HEK293T (cell line): ENCODE measurements around the gene CUX1.

Experiments
- CTCF ChIA-PET: fragments of 350-600 bp; formaldehyde crosslinking; extraction: SDS; loops from one replicate; lab custom pipeline; 2021; ENCODE audit warnings: antibody characterized with exemption, inconsistent platforms; lab: Yijun Ruan, JAX
- POLR2A ChIA-PET: fragments of 350-600 bp; formaldehyde crosslinking; extraction: SDS; loops from one replicate; lab custom pipeline; 2020; ENCODE audit warnings: antibody characterized with exemption, inconsistent platforms; lab: Yijun Ruan, JAX
- DNase-seq: peaks from one replicate; pipeline ENCODE4 v3.0.0; 2012; ENCODE audit warnings: mixed read lengths; ENCODE audit errors: extremely low spot score
- ARNT ChIP-seq: fragments of 450-650 bp; IDR thresholded peaks from 2 replicates; pipeline ENCODE4 v1.6.1; 2017; ENCODE audit warnings: mild to moderate bottlenecking
- BHLHE40 ChIP-seq: fragments of 450-650 bp; IDR thresholded peaks from 2 replicates; pipeline ENCODE4 v1.6.1; 2016; ENCODE audit warnings: mild to moderate bottlenecking, moderate library complexity, borderline replicate concordance
- CTBP1 ChIP-seq: fragments of 450-650 bp; IDR thresholded peaks from 2 replicates; pipeline ENCODE4 v1.6.1; 2016; ENCODE audit warnings: borderline replicate concordance
- ELF4 ChIP-seq: fragments of 450-650 bp; IDR thresholded peaks from 2 replicates; pipeline ENCODE4 v1.6.1; 2017; ENCODE audit warnings: antibody characterized with exemption
- FOXA1 ChIP-seq: fragments of 450-650 bp; IDR thresholded peaks from 2 replicates; pipeline ENCODE4 v1.6.1; 2016; ENCODE audit warnings: mild to moderate bottlenecking
- FOXK2 ChIP-seq: fragments of 450-650 bp; IDR thresholded peaks from 2 replicates; pipeline ENCODE4 v1.6.1; 2016; ENCODE audit warnings: mild to moderate bottlenecking
- FOXM1 ChIP-seq: fragments of 450-650 bp; IDR thresholded peaks from 2 replicates; pipeline ENCODE4 v1.6.1; 2017; ENCODE audit warnings: mild to moderate bottlenecking, borderline replicate concordance
- HDGF ChIP-seq: fragments of 450-650 bp; IDR thresholded peaks from 2 replicates; pipeline ENCODE4 v1.6.1; 2017; ENCODE audit warnings: antibody characterized with exemption, borderline replicate concordance
- L3MBTL2 ChIP-seq: fragments of 450-650 bp; conservative IDR thresholded peaks from 2 replicates; pipeline ENCODE4 v1.6.1; 2016; ENCODE audit warnings: mild to moderate bottlenecking
- LEF1 ChIP-seq: fragments of 450-650 bp; IDR thresholded peaks from 2 replicates; pipeline ENCODE4 v1.6.1; 2017; ENCODE audit warnings: mild to moderate bottlenecking, borderline replicate concordance
- NFRKB ChIP-seq: fragments of 450-650 bp; IDR thresholded peaks from 2 replicates; pipeline ENCODE4 v1.6.1; 2016; ENCODE audit warnings: mild to moderate bottlenecking, moderate library complexity
- PKNOX1 ChIP-seq: fragments of 450-650 bp; IDR thresholded peaks from 2 replicates; pipeline ENCODE4 v1.6.1; 2016
- SP1 ChIP-seq: fragments of 450-650 bp; IDR thresholded peaks from 2 replicates; pipeline ENCODE4 v1.6.1; 2017
- SUZ12 ChIP-seq: fragments of 450-650 bp; IDR thresholded peaks from 2 replicates; pipeline ENCODE4 v1.6.1; 2016; ENCODE audit warnings: mild to moderate bottlenecking
- TARDBP ChIP-seq: fragments of 450-650 bp; IDR thresholded peaks from 2 replicates; pipeline ENCODE4 v1.6.1; 2016
- ZNF384 ChIP-seq: fragments of 450-650 bp; IDR thresholded peaks from 2 replicates; pipeline ENCODE4 v1.6.1; 2016

The CUX1 gene

DNA sequence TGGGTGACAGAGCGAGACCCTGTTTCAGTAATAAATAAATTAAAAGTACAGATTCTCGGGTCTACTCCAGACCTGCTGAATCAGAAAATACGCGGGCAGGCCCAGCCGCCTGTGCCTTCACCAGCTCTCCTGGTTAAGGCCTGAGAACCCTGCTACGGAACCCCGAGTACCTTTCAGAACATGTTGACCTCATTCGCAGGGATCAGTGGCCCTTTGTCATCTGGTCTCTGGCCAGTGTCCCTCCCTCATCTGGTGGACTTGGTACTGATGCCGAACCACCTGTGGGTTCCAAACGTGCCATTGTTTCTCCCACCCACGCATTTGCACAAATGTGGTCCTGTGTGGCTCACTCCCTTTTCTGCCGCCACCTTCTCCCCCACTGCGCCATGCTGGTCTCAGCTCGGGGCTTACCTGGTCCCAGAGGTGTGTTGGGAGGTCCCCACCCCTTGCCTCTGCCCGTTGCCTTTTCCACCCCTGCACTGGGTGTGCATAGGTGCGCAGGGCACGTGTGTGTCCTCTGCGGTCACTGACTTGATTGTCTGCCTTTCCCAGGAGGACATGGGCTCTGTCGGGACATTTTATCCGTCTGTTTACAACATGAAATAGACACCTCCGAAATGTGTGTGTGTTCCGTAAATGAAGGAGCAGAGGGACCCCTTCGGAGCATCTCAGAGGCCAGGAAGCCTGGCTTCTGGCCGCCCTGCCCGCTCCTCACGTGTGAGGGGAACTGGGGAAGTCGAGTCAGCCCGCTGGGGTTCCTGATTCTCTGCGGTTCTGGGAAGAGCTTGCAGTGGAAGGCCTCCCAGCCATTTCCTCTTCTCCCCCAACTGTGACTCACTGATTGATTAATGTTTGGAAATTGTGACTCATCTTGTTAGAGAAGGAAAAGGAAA lies 135.2 kb downstream of the CUX1 start:
- POLR2A ChIA-PET = interaction anchor here (0.6 kb wide), 1 partner anchor 52 kb away, joined by 3 read pairs; no protein-coding TSS in a partner anchor
- CTCF ChIA-PET = no interaction called here
- no peak for DNase-seq
- TF ChIP-seq FOXK2 = no peak
- no peak for TF ChIP-seq SP1
- no peak for TF ChIP-seq LEF1
- TF ChIP-seq ZNF384 = no peak
- no peak for TF ChIP-seq SUZ12
- no peak for TF ChIP-seq BHLHE40
- no peak for TF ChIP-seq ELF4
- no peak for TF ChIP-seq ARNT
- TF ChIP-seq HDGF = no peak

GRCh38 chr7:101953248-101953819 lies 135.9 kb downstream of the CUX1 start:
- TF ChIP-seq TARDBP (no peak), FOXK2 (no peak), L3MBTL2 (no peak), ARNT (no peak), FOXM1 (no peak), NFRKB (no peak), SP1 (no peak), ZNF384 (no peak), FOXA1 (no peak), SUZ12 (no peak), PKNOX1 (no peak), CTBP1 (no peak)
- ChIA-PET POLR2A (interaction anchor here (0.6 kb wide), 1 partner anchor 52 kb away, joined by 3 read pairs; no protein-coding TSS in a partner anchor), CTCF (no interaction called here)
- no peak for DNase-seq

GRCh38 chr7:101954499-101954898 lies 137.1 kb downstream of the CUX1 start:
- CTCF ChIA-PET = no interaction called here
- DNase-seq = no peak
- POLR2A ChIA-PET = no interaction called here
- TF ChIP-seq L3MBTL2 (no peak), SUZ12 (no peak), ARNT (no peak), SP1 (no peak), TARDBP (no peak), LEF1 (no peak), BHLHE40 (no peak), NFRKB (no peak), CTBP1 (no peak), FOXA1 (no peak), ELF4 (no peak), FOXM1 (no peak), HDGF (no peak), FOXK2 (no peak), ZNF384 (no peak), PKNOX1 (no peak)

- TF ChIP-seq SP1 (no peak), ELF4 (no peak), BHLHE40 (no peak), HDGF (no peak), L3MBTL2 (no peak), FOXM1 (no peak), FOXA1 (no peak), LEF1 (no peak), PKNOX1 (no peak), ZNF384 (no peak), TARDBP (no peak), FOXK2 (no peak), CTBP1 (no peak), ARNT (no peak), NFRKB (no peak), SUZ12 (no peak)
- POLR2A ChIA-PET = no interaction called here
- DNase-seq = no peak
- CTCF ChIA-PET = no interaction called here
Observed at GRCh38 chr7:101956130-101956529, 138.7 kb downstream of the CUX1 start.

DNA sequence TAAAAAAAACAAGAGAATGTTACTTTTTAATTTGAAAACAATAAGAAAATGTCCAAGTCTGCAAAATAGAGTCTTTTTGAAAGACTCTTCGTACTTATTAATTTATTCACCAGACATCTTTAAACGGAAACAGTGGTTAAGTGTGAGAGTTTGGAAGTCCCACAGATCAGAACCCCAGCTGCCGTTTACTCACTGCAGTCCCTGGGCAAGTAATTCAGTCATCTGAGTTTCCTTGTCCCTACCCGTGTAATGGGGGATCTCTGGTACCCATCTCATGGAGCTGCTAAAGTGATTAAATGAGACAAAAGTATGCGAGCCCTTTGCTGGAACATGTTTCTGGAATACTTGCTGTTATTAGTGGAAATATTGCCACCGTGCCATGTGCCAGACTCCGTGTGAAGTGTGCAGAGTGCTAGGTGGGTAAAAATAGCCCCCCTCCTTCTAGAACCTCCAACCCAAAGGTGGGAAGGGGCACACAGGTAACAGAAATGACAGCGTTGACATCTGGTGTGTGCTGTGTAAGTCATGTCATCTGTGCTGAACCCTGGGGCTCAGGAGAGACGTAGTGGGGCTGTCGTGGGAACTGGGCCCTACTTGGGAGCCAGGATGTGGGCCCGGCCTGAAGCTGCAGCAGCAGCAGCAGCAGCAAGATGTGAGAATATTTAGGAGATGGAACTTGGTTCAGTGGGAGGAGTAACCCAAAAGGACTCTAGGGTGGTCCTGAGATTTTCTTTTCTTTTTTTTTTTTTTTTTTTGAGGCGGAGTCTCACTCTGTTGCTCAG lies 140.5 kb downstream of the CUX1 start:
- no peak for TF ChIP-seq HDGF
- ChIA-PET CTCF (no interaction called here), POLR2A (no interaction called here)
- DNase-seq = no peak
